ENCODE measurements around the gene EEF1AKMT1.

EEF1AKMT1 gene

DNA sequence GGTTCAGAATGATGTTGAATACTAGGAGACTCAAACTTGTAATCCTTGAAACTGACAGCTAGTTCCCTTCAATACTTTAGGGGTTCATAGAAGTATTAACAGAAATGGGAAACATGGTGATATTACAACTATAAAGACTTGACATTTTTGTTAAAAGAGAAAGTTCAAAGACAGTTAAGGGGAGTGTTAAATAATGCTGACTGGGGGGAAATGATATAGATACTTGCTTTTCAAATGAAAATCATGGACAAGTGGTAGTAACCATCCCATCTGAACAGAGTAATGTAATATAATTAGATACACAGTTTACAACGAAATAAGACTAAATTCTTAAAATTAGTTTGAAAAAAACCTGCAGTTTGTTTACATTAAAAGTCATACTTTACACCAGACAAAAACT, 6.6 kb upstream of the EEF1AKMT1 start:
- no peak for TF ChIP-seq PAX5 (IDR thresholded peaks at IDR 0.05; ENCODE audit: insufficient read depth, low read length, severe bottlenecking)
- TF ChIP-seq TAF1 (IDR thresholded peaks at IDR 0.05; ENCODE audit: low read depth, low read length) = no peak
- no peak for TF ChIP-seq POLR2A (IDR thresholded peaks at IDR 0.05; ENCODE audit: low read depth, low read length)
- no peak for TF ChIP-seq POU2F2 (IDR thresholded peaks at IDR 0.05; ENCODE audit: low read depth, low read length)
- no peak for TF ChIP-seq POLR2AphosphoS5 (IDR thresholded peaks at IDR 0.05; ENCODE audit: low read depth, low read length)
- TF ChIP-seq SPI1 (IDR thresholded peaks at IDR 0.05; ENCODE audit: low read depth, low read length) = no peak
- DNase-seq (ENCODE audit: insufficient read length, low spot score) = no peak
- no peak for FAIRE-seq

DNA sequence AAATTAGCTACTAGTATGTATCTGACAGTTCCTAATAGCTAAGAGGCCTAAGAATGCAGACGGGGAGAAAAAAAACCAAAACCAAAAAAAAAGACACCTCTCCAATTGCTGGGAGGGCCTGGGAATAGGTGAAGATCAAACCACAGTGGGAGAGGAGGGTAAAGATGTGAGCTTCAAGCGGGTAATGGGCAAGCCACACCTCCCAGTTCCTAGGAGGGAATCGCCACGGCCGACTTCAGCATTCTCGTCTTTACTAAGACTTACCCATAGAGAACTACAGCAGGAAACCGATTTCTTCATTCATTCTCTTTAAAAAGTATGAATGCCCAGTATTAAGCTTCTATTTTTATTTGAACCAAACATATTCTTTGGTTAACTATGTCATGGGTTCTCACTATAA, 5.6 kb upstream of the EEF1AKMT1 start:
- no peak for FAIRE-seq
- TF ChIP-seq POU2F2 (IDR thresholded peaks at IDR 0.05; ENCODE audit: low read depth, low read length) (no peak), TAF1 (IDR thresholded peaks at IDR 0.05; ENCODE audit: low read depth, low read length) (no peak), POLR2AphosphoS5 (IDR thresholded peaks at IDR 0.05; ENCODE audit: low read depth, low read length) (no peak), SPI1 (IDR thresholded peaks at IDR 0.05; ENCODE audit: low read depth, low read length) (no peak), PAX5 (IDR thresholded peaks at IDR 0.05; ENCODE audit: insufficient read depth, low read length, severe bottlenecking) (no peak), POLR2A (IDR thresholded peaks at IDR 0.05; ENCODE audit: low read depth, low read length) (no peak)
- DNase-seq (ENCODE audit: insufficient read length, low spot score) = no peak

DNA sequence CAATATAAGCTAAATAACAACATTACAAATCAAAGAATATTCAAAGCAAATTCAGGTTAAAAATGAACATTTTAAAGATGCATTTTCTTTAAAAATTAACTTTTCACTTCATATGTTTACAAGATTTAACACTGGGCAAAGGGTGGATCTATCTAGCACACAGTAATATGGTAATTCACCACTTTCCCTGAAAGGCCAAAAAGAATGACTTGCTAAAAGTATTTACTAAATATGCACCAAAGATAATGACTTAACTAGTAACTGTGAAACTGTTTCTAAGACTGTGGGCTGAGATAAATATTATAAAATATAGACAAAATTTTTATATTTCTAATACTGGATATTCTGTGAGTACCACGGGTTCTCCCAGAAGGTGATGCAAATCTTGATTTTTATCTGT, 4.5 kb upstream of the EEF1AKMT1 start:
- FAIRE-seq (no peak), DNase-seq (ENCODE audit: insufficient read length, low spot score) (no peak)
- TF ChIP-seq POLR2A (IDR thresholded peaks at IDR 0.05; ENCODE audit: low read depth, low read length) (no peak), SPI1 (IDR thresholded peaks at IDR 0.05; ENCODE audit: low read depth, low read length) (no peak), PAX5 (IDR thresholded peaks at IDR 0.05; ENCODE audit: insufficient read depth, low read length, severe bottlenecking) (no peak), POU2F2 (IDR thresholded peaks at IDR 0.05; ENCODE audit: low read depth, low read length) (no peak), POLR2AphosphoS5 (IDR thresholded peaks at IDR 0.05; ENCODE audit: low read depth, low read length) (no peak)

DNA sequence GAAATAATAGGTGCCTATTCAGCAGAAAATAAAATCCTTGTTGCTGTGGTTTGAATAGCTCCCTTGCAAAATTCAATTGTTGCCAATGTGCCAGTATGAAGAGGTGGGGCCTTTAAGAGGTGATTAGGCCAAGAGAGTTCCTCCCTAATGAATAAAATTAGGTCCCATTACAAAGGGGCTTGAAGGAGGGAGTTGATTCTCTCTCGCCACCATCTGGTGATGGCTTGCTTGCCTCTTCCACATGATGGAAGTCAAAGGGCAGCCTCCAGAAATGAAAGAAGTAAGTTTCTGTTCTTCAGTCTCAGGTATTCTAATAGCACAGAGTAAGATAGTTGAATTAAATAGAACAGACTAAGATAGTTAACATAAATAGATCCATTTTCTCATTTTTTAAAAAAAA, 3.0 kb upstream of the EEF1AKMT1 start:
- DNase-seq (ENCODE audit: insufficient read length, low spot score) (no peak), FAIRE-seq (no peak)
- no peak for TF ChIP-seq TAF1 (IDR thresholded peaks at IDR 0.05; ENCODE audit: low read depth, low read length)
- TF ChIP-seq POLR2A (IDR thresholded peaks at IDR 0.05; ENCODE audit: low read depth, low read length) = no peak

- FAIRE-seq (no peak), DNase-seq (ENCODE audit: insufficient read length, low spot score) (no peak)
- TF ChIP-seq POU2F2 (IDR thresholded peaks at IDR 0.05; ENCODE audit: low read depth, low read length) (no peak), TAF1 (IDR thresholded peaks at IDR 0.05; ENCODE audit: low read depth, low read length) (no peak), POLR2AphosphoS5 (IDR thresholded peaks at IDR 0.05; ENCODE audit: low read depth, low read length) (no peak), PAX5 (IDR thresholded peaks at IDR 0.05; ENCODE audit: insufficient read depth, low read length, severe bottlenecking) (no peak), POLR2A (IDR thresholded peaks at IDR 0.05; ENCODE audit: low read depth, low read length) (no peak), SPI1 (IDR thresholded peaks at IDR 0.05; ENCODE audit: low read depth, low read length) (no peak)
Measured at GRCh38 chr13:20775961-20776360, 2.2 kb upstream of the EEF1AKMT1 start.

GRCh38 chr13:20774746-20775145, 985 bp upstream of the EEF1AKMT1 start:
- DNase-seq (ENCODE audit: insufficient read length, low spot score) (no peak), FAIRE-seq (no peak)

DNA sequence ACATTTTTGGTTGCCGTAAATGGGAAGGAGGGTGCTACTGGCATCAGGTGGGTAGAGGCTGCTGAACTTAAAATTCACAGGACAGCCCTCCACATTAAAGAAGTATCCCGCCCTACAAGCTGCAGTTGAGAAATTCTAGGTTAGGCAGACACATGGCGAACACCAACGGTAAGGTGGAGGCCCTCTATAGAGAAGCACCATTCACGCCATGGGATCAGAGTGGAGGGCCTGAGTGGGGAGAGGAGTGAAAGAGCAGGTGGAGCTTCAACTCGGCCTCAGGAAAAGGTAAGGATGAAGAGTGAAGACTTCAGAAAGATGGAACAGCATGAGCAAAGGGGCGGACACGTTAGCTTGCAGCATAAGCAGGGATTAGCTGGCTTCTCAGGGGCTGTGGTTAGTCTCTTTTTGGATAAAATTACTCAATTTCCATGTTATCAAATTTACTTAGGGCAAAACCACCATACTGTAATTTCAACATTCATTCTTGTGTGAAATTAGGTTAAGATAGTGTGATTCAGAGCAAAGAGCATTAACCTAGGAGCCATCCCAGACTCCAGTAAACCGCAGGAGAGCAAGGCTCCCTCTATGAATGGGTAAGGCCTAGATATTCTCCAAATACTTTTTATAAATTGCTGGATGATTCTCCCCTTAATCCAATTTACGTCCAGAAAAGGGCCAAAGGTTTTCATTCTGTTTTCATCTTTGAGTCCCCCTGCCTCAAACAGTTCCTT, 1.2 kb downstream of the EEF1AKMT1 start:
- FAIRE-seq = peak; percentile 62
- DNase-seq (ENCODE audit: insufficient read length, low spot score) = no peak
- TF ChIP-seq POU2F2 (IDR thresholded peaks at IDR 0.05; ENCODE audit: low read depth, low read length) (no peak), TAF1 (IDR thresholded peaks at IDR 0.05; ENCODE audit: low read depth, low read length) (no peak), PAX5 (IDR thresholded peaks at IDR 0.05; ENCODE audit: insufficient read depth, low read length, severe bottlenecking) (no peak), SPI1 (IDR thresholded peaks at IDR 0.05; ENCODE audit: low read depth, low read length) (no peak), POLR2AphosphoS5 (IDR thresholded peaks at IDR 0.05; ENCODE audit: low read depth, low read length) (no peak), POLR2A (IDR thresholded peaks at IDR 0.05; ENCODE audit: low read depth, low read length) (no peak)

More at GRCh38 chr13:20774746-20775145, 985 bp upstream of the EEF1AKMT1 start:
- TF ChIP-seq POU2F2 (IDR thresholded peaks at IDR 0.05; ENCODE audit: low read depth, low read length) (no peak), TAF1 (IDR thresholded peaks at IDR 0.05; ENCODE audit: low read depth, low read length) (no peak), SPI1 (IDR thresholded peaks at IDR 0.05; ENCODE audit: low read depth, low read length) (no peak), POLR2AphosphoS5 (IDR thresholded peaks at IDR 0.05; ENCODE audit: low read depth, low read length) (no peak), POLR2A (IDR thresholded peaks at IDR 0.05; ENCODE audit: low read depth, low read length) (no peak), PAX5 (IDR thresholded peaks at IDR 0.05; ENCODE audit: insufficient read depth, low read length, severe bottlenecking) (no peak)

- FAIRE-seq (no peak), DNase-seq (ENCODE audit: insufficient read length, low spot score) (no peak)
- TF ChIP-seq TAF1 (IDR thresholded peaks at IDR 0.05; ENCODE audit: low read depth, low read length) (no peak), POLR2A (IDR thresholded peaks at IDR 0.05; ENCODE audit: low read depth, low read length) (no peak), PAX5 (IDR thresholded peaks at IDR 0.05; ENCODE audit: insufficient read depth, low read length, severe bottlenecking) (no peak), POLR2AphosphoS5 (IDR thresholded peaks at IDR 0.05; ENCODE audit: low read depth, low read length) (no peak), POU2F2 (IDR thresholded peaks at IDR 0.05; ENCODE audit: low read depth, low read length) (no peak), SPI1 (IDR thresholded peaks at IDR 0.05; ENCODE audit: low read depth, low read length) (no peak)
Measured at GRCh38 chr13:20769834-20770233, 3.9 kb downstream of the EEF1AKMT1 start.

GRCh38 chr13:20769091-20769490, 4.7 kb downstream of the EEF1AKMT1 start:
- DNase-seq (ENCODE audit: insufficient read length, low spot score) (no peak), FAIRE-seq (peak; percentile 26)
- TF ChIP-seq TAF1 (IDR thresholded peaks at IDR 0.05; ENCODE audit: low read depth, low read length) (no peak), POLR2A (IDR thresholded peaks at IDR 0.05; ENCODE audit: low read depth, low read length) (no peak), POU2F2 (IDR thresholded peaks at IDR 0.05; ENCODE audit: low read depth, low read length) (no peak), PAX5 (IDR thresholded peaks at IDR 0.05; ENCODE audit: insufficient read depth, low read length, severe bottlenecking) (no peak)

Measured in GM12891 (cell line).